Duodenal mucosa (tissue), 2 donors: ENCODE measurements around the gene MEFV.
"Not testable (repeated sequence)": the region's sequence is repeated elsewhere in the genome, so short reads cannot be mapped to it uniquely, and the experiment has no call there.

Experiments used
- H3K27ac ChIP-seq: one replicate; pipeline ENCODE4 v1.7.0; 2013; ENCODE audit warnings: low read depth, low read length
- H3K27me3 ChIP-seq, 2 donors: one replicate each; pipeline ENCODE4 v1.7.0; 2013; ENCODE audit warnings: low read length in 2 of 2, control low read depth in 1 of 2; ENCODE audit not compliant: insufficient read depth in 2 of 2, control insufficient read depth in 1 of 2
- H3K36me3 ChIP-seq, 2 donors: one replicate each; pipeline ENCODE4 v1.7.0; 2013; ENCODE audit warnings: low read length in 2 of 2, control low read depth in 1 of 2; ENCODE audit not compliant: insufficient read depth in 2 of 2, control insufficient read depth in 1 of 2
- H3K4me1 ChIP-seq, 2 donors: one replicate each; pipeline ENCODE4 v1.7.0; 2013; ENCODE audit warnings: low read length in 2 of 2, control low read depth in 1 of 2; ENCODE audit not compliant: insufficient read depth in 2 of 2, control insufficient read depth in 1 of 2
- H3K4me3 ChIP-seq, 2 donors: one replicate each; pipeline ENCODE4 v1.7.0; 2013; ENCODE audit warnings: low read length in 2 of 2, low read depth in 1 of 2
- H3K9ac ChIP-seq, 2 donors: one replicate each; pipeline ENCODE4 v1.7.0; 2013; ENCODE audit warnings: low read length in 2 of 2, low read depth in 1 of 2
- H3K9me3 ChIP-seq, 2 donors: one replicate each; pipeline ENCODE4 v1.7.0; 2013; ENCODE audit warnings: low read length in 2 of 2, control low read depth in 1 of 2; ENCODE audit not compliant: control insufficient read depth in 1 of 2

MEFV gene

GRCh38 chr16:3270718-3271117, 14.3 kb upstream of the MEFV start:
- not testable (repeated sequence) for H3K4me3 ChIP-seq, H3K4me1 ChIP-seq, H3K9ac ChIP-seq, H3K9me3 ChIP-seq, H3K27me3 ChIP-seq, H3K36me3 ChIP-seq, H3K27ac ChIP-seq

DNA sequence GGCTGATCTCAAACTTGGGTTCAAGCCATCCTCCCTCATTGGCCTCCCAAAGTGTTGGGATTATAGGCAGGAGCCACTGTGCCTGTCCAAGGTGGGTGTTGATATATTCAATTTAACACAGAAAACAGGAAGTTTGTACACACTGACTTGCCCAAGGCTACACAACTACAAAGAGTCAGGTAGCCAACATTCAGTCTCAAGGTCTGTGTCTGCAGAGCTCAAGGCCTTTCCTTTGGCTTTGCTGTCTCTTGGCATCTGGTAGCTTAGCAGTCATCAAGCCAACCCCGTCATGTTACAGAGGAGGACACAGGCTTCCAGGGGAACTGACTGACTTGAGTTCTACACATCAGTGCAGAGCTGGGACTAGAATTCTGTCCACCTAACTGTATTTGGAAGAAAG, 11.9 kb upstream of the MEFV start:
- peaks cover 3 to 8% of the 10 kb centered on the region in 2 donors for H3K36me3 ChIP-seq
- H3K27ac ChIP-seq, result no peak overlapping the region
- H3K4me3 ChIP-seq, result no peak overlapping the region
- H3K27me3 ChIP-seq, result no peaks in the 10 kb centered on the region
- peaks cover 0 to 3% of the 10 kb centered on the region in 2 donors for H3K9me3 ChIP-seq
- no peak overlapping the region for H3K9ac ChIP-seq
- peaks cover 0 to 9% of the 10 kb centered on the region in 2 donors for H3K4me1 ChIP-seq

- Histone ChIP-seq H3K9ac (no peak overlapping the region), H3K27me3 (no peaks in the 10 kb centered on the region), H3K4me1 (peaks cover 0 to 9% of the 10 kb centered on the region in 2 donors), H3K36me3 (peaks cover 3 to 8% of the 10 kb centered on the region in 2 donors), H3K4me3 (no peak overlapping the region), H3K9me3 (peaks cover 0 to 3% of the 10 kb centered on the region in 2 donors), H3K27ac (no peak overlapping the region)
Observed at GRCh38 chr16:3266873-3267537, 10.6 kb upstream of the MEFV start.

- H3K4me1 ChIP-seq, result peaks cover 0 to 9% of the 10 kb centered on the region in 2 donors
- H3K27ac ChIP-seq, result peak overlapping the region; percentile 96
- H3K27me3 ChIP-seq, result no peaks in the 10 kb centered on the region
- H3K9ac ChIP-seq, result peak overlapping the region; percentile 77 to 85
- peak overlapping the region; percentile 77 to 93 for H3K4me3 ChIP-seq
- H3K9me3 ChIP-seq, result peaks cover 0 to 3% of the 10 kb centered on the region in 2 donors
- H3K36me3 ChIP-seq, result peaks cover 3 to 8% of the 10 kb centered on the region in 2 donors
Observed at GRCh38 chr16:3264137-3265036, 8.0 kb upstream of the MEFV start.

GRCh38 chr16:3262517-3262916, 6.1 kb upstream of the MEFV start:
- Histone ChIP-seq H3K27ac (no peak overlapping the region), H3K36me3 (peaks cover 3 to 4% of the 10 kb centered on the region in 2 donors), H3K4me1 (peaks cover 0 to 15% of the 10 kb centered on the region in 2 donors), H3K27me3 (no peaks in the 10 kb centered on the region), H3K9me3 (peaks cover 0 to 3% of the 10 kb centered on the region in 2 donors), H3K4me3 (no peak overlapping the region), H3K9ac (no peak overlapping the region)

DNA sequence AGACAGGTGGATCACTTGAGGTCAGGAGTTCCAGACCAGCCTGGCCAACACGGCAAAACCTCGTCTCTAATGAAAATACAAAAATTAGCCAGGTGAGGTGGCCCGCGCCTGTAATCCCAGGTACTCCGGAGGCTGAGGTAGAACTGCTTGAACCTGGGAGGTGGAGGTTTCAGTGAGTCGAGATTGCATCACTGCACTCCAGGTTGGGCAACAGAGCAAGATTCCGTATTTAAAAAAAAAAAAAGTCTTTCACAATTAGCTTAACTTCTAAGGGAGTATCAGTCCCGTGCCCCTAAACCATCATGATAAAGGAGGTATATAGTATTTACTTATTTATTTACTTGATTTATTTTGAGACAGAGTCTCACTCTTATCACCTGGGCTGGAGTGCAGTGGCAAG, 3.4 kb upstream of the MEFV start:
- Histone ChIP-seq H3K36me3 (no peaks in the 10 kb centered on the region), H3K9ac (no peak overlapping the region), H3K9me3 (no peaks in the 10 kb centered on the region), H3K4me1 (peaks cover 0 to 9% of the 10 kb centered on the region in 2 donors), H3K27ac (no peak overlapping the region), H3K27me3 (no peaks in the 10 kb centered on the region), H3K4me3 (no peak overlapping the region)

DNA sequence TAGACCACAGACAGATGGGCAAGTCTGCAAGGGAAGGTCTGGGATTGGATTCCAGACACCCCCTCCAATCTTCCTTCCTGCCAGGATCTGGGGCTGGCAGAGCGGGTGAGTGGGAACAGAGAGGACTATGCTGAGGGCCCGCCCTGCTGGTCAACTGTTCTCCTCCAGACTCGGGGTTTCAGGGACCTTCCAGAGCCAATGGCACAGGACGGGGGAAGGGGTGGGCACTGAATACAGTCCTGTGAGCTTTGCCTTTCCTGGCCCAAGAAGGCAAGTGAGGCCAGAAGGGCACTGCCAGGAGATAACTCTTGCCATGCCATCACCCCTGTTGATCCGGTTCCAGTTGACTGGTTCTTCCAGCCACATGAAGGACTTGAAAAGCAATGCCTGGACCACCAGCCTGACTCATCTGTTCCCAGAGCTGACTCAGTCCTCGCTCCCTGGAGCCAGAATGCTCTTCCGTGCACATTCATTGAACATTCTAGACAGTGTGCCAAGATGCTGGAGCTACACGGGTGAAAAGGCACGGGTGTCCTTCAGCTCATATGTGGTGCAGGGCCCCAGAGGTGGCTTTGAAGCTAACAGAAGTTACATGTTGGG, 533 bp upstream of the MEFV start:
- no peak overlapping the region for H3K4me3 ChIP-seq

GRCh38 chr16:3254309-3254708, 2.1 kb downstream of the MEFV start:
- Histone ChIP-seq H3K9ac (no peak overlapping the region), H3K27ac (no peak overlapping the region), H3K4me1 (peaks cover 0 to 5% of the 10 kb centered on the region in 2 donors), H3K27me3 (no peaks in the 10 kb centered on the region), H3K4me3 (no peak overlapping the region), H3K36me3 (no peaks in the 10 kb centered on the region), H3K9me3 (no peaks in the 10 kb centered on the region)

More for the DNA sequence above, 533 bp upstream of the MEFV start:
- no peaks in the 10 kb centered on the region for H3K27me3 ChIP-seq
- H3K27ac ChIP-seq, result no peak overlapping the region
- H3K9me3 ChIP-seq, result no peaks in the 10 kb centered on the region
- H3K9ac ChIP-seq, result no peak overlapping the region
- no peaks in the 10 kb centered on the region for H3K36me3 ChIP-seq
- peaks cover 0 to 5% of the 10 kb centered on the region in 2 donors for H3K4me1 ChIP-seq

DNA sequence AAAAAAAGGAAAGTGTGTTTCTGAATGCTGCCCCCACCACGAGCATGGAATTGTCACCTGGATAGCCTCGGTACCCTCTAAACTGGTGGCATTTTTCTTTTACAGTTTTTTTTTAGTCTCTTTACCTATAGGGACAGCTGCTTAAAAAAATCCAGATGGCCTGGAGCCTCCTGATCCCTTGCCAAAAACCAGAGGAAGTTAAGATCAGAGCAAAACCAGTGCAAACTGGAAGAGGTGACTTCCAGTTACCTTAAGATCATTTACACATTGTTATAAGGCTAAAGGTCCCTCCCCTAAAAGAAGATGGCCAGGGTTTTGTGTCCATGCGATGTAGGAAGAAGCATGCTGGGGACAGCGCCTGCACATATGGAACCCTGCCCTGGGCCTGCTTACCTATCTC, 3.5 kb downstream of the MEFV start:
- no peaks in the 10 kb centered on the region for H3K4me1 ChIP-seq
- no peak overlapping the region for H3K9ac ChIP-seq
- H3K9me3 ChIP-seq, result no peaks in the 10 kb centered on the region
- H3K27me3 ChIP-seq, result no peaks in the 10 kb centered on the region
- no peak overlapping the region for H3K27ac ChIP-seq
- H3K4me3 ChIP-seq, result no peak overlapping the region
- H3K36me3 ChIP-seq, result no peaks in the 10 kb centered on the region

DNA sequence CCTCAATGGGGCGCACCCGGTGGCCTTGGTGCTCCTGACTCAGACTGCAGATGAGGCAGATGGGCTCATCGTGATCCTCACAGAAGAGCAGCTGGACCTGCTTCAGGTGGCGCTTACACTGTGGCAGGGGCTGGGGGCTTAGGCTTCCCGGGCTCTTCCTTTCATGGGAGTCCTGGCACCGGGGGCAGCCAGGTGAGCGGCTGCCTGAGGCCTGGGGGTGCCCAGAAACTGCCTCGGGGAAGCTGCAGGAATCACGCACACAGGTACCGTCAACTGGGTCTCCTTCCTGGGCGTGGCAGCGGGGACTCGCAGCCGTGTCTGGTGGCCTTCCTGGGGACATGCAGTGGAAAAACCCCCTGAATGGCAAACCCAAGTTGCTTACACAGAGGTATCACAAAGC, 7.0 kb downstream of the MEFV start:
- Histone ChIP-seq H3K36me3 (no peaks in the 10 kb centered on the region), H3K27me3 (no peaks in the 10 kb centered on the region)

More for the DNA sequence above, 7.0 kb downstream of the MEFV start:
- no peaks in the 10 kb centered on the region for H3K4me1 ChIP-seq
- H3K9me3 ChIP-seq, result no peaks in the 10 kb centered on the region
- no peak overlapping the region for H3K4me3 ChIP-seq
- H3K9ac ChIP-seq, result no peak overlapping the region
- no peak overlapping the region for H3K27ac ChIP-seq
